ENCODE data around the gene SIM2.

SIM2 gene

GRCh38 chr21:36735724-36736320, 36.9 kb downstream of the SIM2 start:
- H3K27ac ChIP-seq, result no peak overlapping the region
- no peaks in the 10 kb centered on the region for H3K4me1 ChIP-seq
- H3K4me2 ChIP-seq (ENCODE audit: low read length), result no peak overlapping the region
- H3K27me3 ChIP-seq (ENCODE audit: control insufficient read depth, insufficient read depth, low read length), result no peaks in the 10 kb centered on the region
- H3K79me2 ChIP-seq, result no peaks in the 10 kb centered on the region
- H3K9ac ChIP-seq, result no peak overlapping the region
- H3K4me3 ChIP-seq (ENCODE audit: low read depth, low read length), result no peak overlapping the region
- TF ChIP-seq, protein P1, sequence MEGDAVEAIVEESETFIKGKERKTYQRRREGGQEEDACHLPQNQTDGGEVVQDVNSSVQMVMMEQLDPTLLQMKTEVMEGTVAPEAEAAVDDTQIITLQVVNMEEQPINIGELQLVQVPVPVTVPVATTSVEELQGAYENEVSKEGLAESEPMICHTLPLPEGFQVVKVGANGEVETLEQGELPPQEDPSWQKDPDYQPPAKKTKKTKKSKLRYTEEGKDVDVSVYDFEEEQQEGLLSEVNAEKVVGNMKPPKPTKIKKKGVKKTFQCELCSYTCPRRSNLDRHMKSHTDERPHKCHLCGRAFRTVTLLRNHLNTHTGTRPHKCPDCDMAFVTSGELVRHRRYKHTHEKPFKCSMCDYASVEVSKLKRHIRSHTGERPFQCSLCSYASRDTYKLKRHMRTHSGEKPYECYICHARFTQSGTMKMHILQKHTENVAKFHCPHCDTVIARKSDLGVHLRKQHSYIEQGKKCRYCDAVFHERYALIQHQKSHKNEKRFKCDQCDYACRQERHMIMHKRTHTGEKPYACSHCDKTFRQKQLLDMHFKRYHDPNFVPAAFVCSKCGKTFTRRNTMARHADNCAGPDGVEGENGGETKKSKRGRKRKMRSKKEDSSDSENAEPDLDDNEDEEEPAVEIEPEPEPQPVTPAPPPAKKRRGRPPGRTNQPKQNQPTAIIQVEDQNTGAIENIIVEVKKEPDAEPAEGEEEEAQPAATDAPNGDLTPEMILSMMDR (IDR thresholded peaks at IDR 0.05), result no peak
- no peaks in the 10 kb centered on the region for H3K9me3 ChIP-seq (ENCODE audit: control insufficient read depth, low read length)
- no peak overlapping the region for H2AFZ ChIP-seq
- H3K36me3 ChIP-seq (ENCODE audit: control insufficient read depth, insufficient read depth, low read length), result no peaks in the 10 kb centered on the region

- TF ChIP-seq, protein P1 (IDR thresholded peaks at IDR 0.05), result no peak
- no peaks in the 10 kb centered on the region for H3K79me2 ChIP-seq
- no peak overlapping the region for H3K4me2 ChIP-seq (ENCODE audit: low read length)
- H3K36me3 ChIP-seq (ENCODE audit: control insufficient read depth, insufficient read depth, low read length), result no peaks in the 10 kb centered on the region
- no peak overlapping the region for H3K4me3 ChIP-seq (ENCODE audit: low read depth, low read length)
- H3K9ac ChIP-seq, result no peak overlapping the region
- H2AFZ ChIP-seq, result no peak overlapping the region
- H3K9me3 ChIP-seq (ENCODE audit: control insufficient read depth, low read length), result no peaks in the 10 kb centered on the region
- no peak overlapping the region for H3K27ac ChIP-seq
- H3K27me3 ChIP-seq (ENCODE audit: control insufficient read depth, insufficient read depth, low read length), result no peaks in the 10 kb centered on the region
- no peaks in the 10 kb centered on the region for H3K4me1 ChIP-seq
Observed at GRCh38 chr21:36738489-36739126, 39.7 kb downstream of the SIM2 start.

- no peak overlapping the region for H3K27ac ChIP-seq
- no peaks in the 10 kb centered on the region for H3K9me3 ChIP-seq (ENCODE audit: control insufficient read depth, low read length)
- TF ChIP-seq, protein P1 (IDR thresholded peaks at IDR 0.05), result no peak
- no peaks in the 10 kb centered on the region for H3K36me3 ChIP-seq (ENCODE audit: control insufficient read depth, insufficient read depth, low read length)
- no peak overlapping the region for H3K4me2 ChIP-seq (ENCODE audit: low read length)
- no peaks in the 10 kb centered on the region for H3K79me2 ChIP-seq
- no peaks in the 10 kb centered on the region for H3K27me3 ChIP-seq (ENCODE audit: control insufficient read depth, insufficient read depth, low read length)
- H3K4me1 ChIP-seq, result no peaks in the 10 kb centered on the region
- no peak overlapping the region for H2AFZ ChIP-seq
- H3K4me3 ChIP-seq (ENCODE audit: low read depth, low read length), result no peak overlapping the region
- no peak overlapping the region for H3K9ac ChIP-seq
Observed at GRCh38 chr21:36741506-36741905, 42.6 kb downstream of the SIM2 start.

GRCh38 chr21:36743008-36743407, 44.1 kb downstream of the SIM2 start:
- H3K9me3 ChIP-seq (ENCODE audit: control insufficient read depth, low read length), result no peaks in the 10 kb centered on the region
- no peak overlapping the region for H3K4me3 ChIP-seq (ENCODE audit: low read depth, low read length)
- no peaks in the 10 kb centered on the region for H3K4me1 ChIP-seq
- no peak overlapping the region for H3K9ac ChIP-seq
- TF ChIP-seq, protein P1 (IDR thresholded peaks at IDR 0.05), result no peak
- no peaks in the 10 kb centered on the region for H3K36me3 ChIP-seq (ENCODE audit: control insufficient read depth, insufficient read depth, low read length)
- H3K4me2 ChIP-seq (ENCODE audit: low read length), result no peak overlapping the region
- H3K79me2 ChIP-seq, result no peaks in the 10 kb centered on the region
- no peak overlapping the region for H2AFZ ChIP-seq
- H3K27ac ChIP-seq, result no peak overlapping the region
- no peaks in the 10 kb centered on the region for H3K27me3 ChIP-seq (ENCODE audit: control insufficient read depth, insufficient read depth, low read length)

GRCh38 chr21:36743446-36743845, 44.5 kb downstream of the SIM2 start:
- no peak overlapping the region for H3K4me2 ChIP-seq (ENCODE audit: low read length)
- TF ChIP-seq, protein P1 (IDR thresholded peaks at IDR 0.05), result no peak
- no peak overlapping the region for H3K9ac ChIP-seq
- no peaks in the 10 kb centered on the region for H3K27me3 ChIP-seq (ENCODE audit: control insufficient read depth, insufficient read depth, low read length)
- no peaks in the 10 kb centered on the region for H3K36me3 ChIP-seq (ENCODE audit: control insufficient read depth, insufficient read depth, low read length)
- H3K9me3 ChIP-seq (ENCODE audit: control insufficient read depth, low read length), result no peaks in the 10 kb centered on the region
- no peaks in the 10 kb centered on the region for H3K4me1 ChIP-seq
- H2AFZ ChIP-seq, result no peak overlapping the region
- H3K4me3 ChIP-seq (ENCODE audit: low read depth, low read length), result no peak overlapping the region
- no peak overlapping the region for H3K27ac ChIP-seq
- H3K79me2 ChIP-seq, result no peaks in the 10 kb centered on the region

Measured in parathyroid adenoma (tissue), 2 donors.